Measurements from ENCODE around the gene DRD2. TPM values are rescaled to one million over a fixed set of nuclear protein-coding genes. Genes with fewer than 3 reads are reported as not detected.

Gene DRD2
- total RNA-seq, 4 donors from 2014 or later, result 0.13 to 0.17 TPM; not detected in 2

- H3K9me3 ChIP-seq, result no peaks in the 10 kb centered on the region
- intact Hi-C loops (cut with DNase I), result no loop called here
- no peaks in the 10 kb centered on the region for H3K36me3 ChIP-seq
Observed at GRCh38 chr11:113497066-113497910, 22.1 kb upstream of the DRD2 start.

GRCh38 chr11:113496026-113496651 lies 20.9 kb upstream of the DRD2 start:
- no peaks in the 10 kb centered on the region for H3K9me3 ChIP-seq
- TF ChIP-seq EP300 (IDR thresholded peaks at IDR 0.05) (no peak), POLR2A (IDR thresholded peaks at IDR 0.05; ENCODE audit: low read depth) (no peak), CTCF (IDR thresholded peaks at IDR 0.05) (no peak), POLR2AphosphoS5 (IDR thresholded peaks at IDR 0.05) (no peak)
- H3K4me3 ChIP-seq, result no peak overlapping the region
- DNase-seq (ENCODE audit: extremely low spot score), result no peak
- H3K27me3 ChIP-seq, result peaks cover 0 to 14% (median 0%) of the 10 kb centered on the region in 4 donors
- no peaks in the 10 kb centered on the region for H3K4me1 ChIP-seq
- H3K36me3 ChIP-seq, result no peaks in the 10 kb centered on the region
- WGBS, result 81% methylated on average over 2 of the region's 3 CpGs
- H3K27ac ChIP-seq (replicated peaks in 1 of 4), result no peak overlapping the region
- intact Hi-C loops (cut with DNase I), result no loop called here

More at GRCh38 chr11:113497066-113497910, 22.1 kb upstream of the DRD2 start:
- no peak for DNase-seq (ENCODE audit: extremely low spot score)
- H3K27ac ChIP-seq (replicated peaks in 1 of 4), result no peak overlapping the region
- WGBS, result 88% methylated on average over 4 of the region's 4 CpGs
- no peaks in the 10 kb centered on the region for H3K4me1 ChIP-seq
- H3K4me3 ChIP-seq, result no peak overlapping the region
- no peak for TF ChIP-seq POLR2AphosphoS5 (IDR thresholded peaks at IDR 0.05)
- TF ChIP-seq CTCF (IDR thresholded peaks at IDR 0.05), result no peak
- no peak for TF ChIP-seq POLR2A (IDR thresholded peaks at IDR 0.05; ENCODE audit: low read depth)
- no peak for TF ChIP-seq EP300 (IDR thresholded peaks at IDR 0.05)
- peaks cover 0 to 16% (median 0%) of the 10 kb centered on the region in 4 donors for H3K27me3 ChIP-seq

- no peaks in the 10 kb centered on the region for H3K4me1 ChIP-seq
- intact Hi-C loops (cut with DNase I), result no loop called here
- H3K36me3 ChIP-seq, result no peaks in the 10 kb centered on the region
- 77% methylated on average over 6 of the region's 6 CpGs for WGBS
- peaks cover 0 to 6% (median 0%) of the 10 kb centered on the region in 4 donors for H3K27me3 ChIP-seq
- DNase-seq (ENCODE audit: extremely low spot score), result no peak
- H3K9me3 ChIP-seq, result no peaks in the 10 kb centered on the region
- no peak overlapping the region for H3K4me3 ChIP-seq
- no peak for TF ChIP-seq EP300 (IDR thresholded peaks at IDR 0.05)
- no peak for TF ChIP-seq CTCF (IDR thresholded peaks at IDR 0.05)
- no peak for TF ChIP-seq POLR2AphosphoS5 (IDR thresholded peaks at IDR 0.05)
- TF ChIP-seq POLR2A (IDR thresholded peaks at IDR 0.05; ENCODE audit: low read depth), result no peak
- no peak overlapping the region for H3K27ac ChIP-seq (replicated peaks in 1 of 4)
Observed at GRCh38 chr11:113494021-113494420, 18.8 kb upstream of the DRD2 start.

GRCh38 chr11:113493206-113493605 lies 18.0 kb upstream of the DRD2 start:
- Histone ChIP-seq H3K4me1 (no peaks in the 10 kb centered on the region), H3K27ac (replicated peaks in 1 of 4) (no peak overlapping the region), H3K27me3 (peaks cover 0 to 6% (median 0%) of the 10 kb centered on the region in 4 donors), H3K9me3 (no peaks in the 10 kb centered on the region), H3K36me3 (no peaks in the 10 kb centered on the region), H3K4me3 (no peak overlapping the region)
- intact Hi-C loops (cut with DNase I), result no loop called here
- DNase-seq (ENCODE audit: extremely low spot score), result no peak
- TF ChIP-seq EP300 (IDR thresholded peaks at IDR 0.05), result no peak
- TF ChIP-seq CTCF (IDR thresholded peaks at IDR 0.05), result no peak
- no peak for TF ChIP-seq POLR2AphosphoS5 (IDR thresholded peaks at IDR 0.05)
- 89% methylated on average over 2 of the region's 2 CpGs for WGBS

All from esophagus muscularis mucosa (tissue), 4 donors.